Activated CD8-positive, alpha-beta memory T cell treated with anti-CD3 and anti-CD28 coated beads for 24 hours (primary cell): ENCODE measurements around the gene SEC23A.
"Not testable (repeated sequence)": the region's sequence is repeated elsewhere in the genome, so short reads cannot be mapped to it uniquely, and the experiment has no call there.

Experiments used
- DNase-seq: peaks from one replicate; pipeline ENCODE4 v3.0.0-alpha.2; 2020

The SEC23A gene

GRCh38 chr14:39028620-39029019, 74.4 kb downstream of the SEC23A start:
- DNase-seq: no peak

GRCh38 chr14:39025810-39026627, 77.0 kb downstream of the SEC23A start:
- DNase-seq: no peak

- DNase-seq: no peak
Measured at GRCh38 chr14:39025250-39025809, 77.7 kb downstream of the SEC23A start.

- no peak for DNase-seq
Measured at GRCh38 chr14:39023939-39024871, 78.8 kb downstream of the SEC23A start.

- DNase-seq: not testable (repeated sequence)
Measured at GRCh38 chr14:39017096-39018016, 85.7 kb downstream of the SEC23A start.

- no peak for DNase-seq
Measured at GRCh38 chr14:39016733-39017095, 86.3 kb downstream of the SEC23A start.

GRCh38 chr14:39015964-39016577, 87.0 kb downstream of the SEC23A start:
- no peak for DNase-seq

GRCh38 chr14:39015360-39015961, 87.6 kb downstream of the SEC23A start:
- no peak for DNase-seq

GRCh38 chr14:39014460-39014859, 88.6 kb downstream of the SEC23A start:
- DNase-seq: no peak

- not testable (repeated sequence) for DNase-seq
Measured at GRCh38 chr14:39008965-39009364, 94.1 kb downstream of the SEC23A start.

- no peak for DNase-seq
Measured at GRCh38 chr14:39006721-39007410, 96.2 kb downstream of the SEC23A start.

- no peak for DNase-seq
Measured at GRCh38 chr14:39005044-39005880, 97.8 kb downstream of the SEC23A start.

GRCh38 chr14:38999949-39000348, 103.1 kb downstream of the SEC23A start:
- no peak for DNase-seq

- DNase-seq: no peak
Measured at GRCh38 chr14:38994731-38995130, 108.3 kb downstream of the SEC23A start.

GRCh38 chr14:38993981-38994380, 109.1 kb downstream of the SEC23A start:
- DNase-seq: no peak

- no peak for DNase-seq
Measured at GRCh38 chr14:38992067-38992844, 110.8 kb downstream of the SEC23A start.

- no peak for DNase-seq
Measured at GRCh38 chr14:38991299-38991698, 111.7 kb downstream of the SEC23A start.

- DNase-seq: no peak
Measured at GRCh38 chr14:38989922-38990546, 113.0 kb downstream of the SEC23A start.

- DNase-seq: no peak
Measured at GRCh38 chr14:38987781-38988180, 115.3 kb downstream of the SEC23A start.
